Activated T-cell treated with anti-CD3 and anti-CD28 coated beads, Interleukin-2, amount 50 U/mL, for 48 hours (primary cell): ENCODE data around the gene GNG13.
"Not testable (repeated sequence)": the region's sequence is repeated elsewhere in the genome, so short reads cannot be mapped to it uniquely, and the experiment has no call there.

ENCODE experiments used
- DNase-seq, 2 experiments: peaks; one replicate each; pipeline ENCODE4 v3.0.0-alpha.2; 2020

The GNG13 gene

GRCh38 chr16:831571-832413 lies 31.3 kb upstream of the GNG13 start:
- DNase-seq, result no peak

DNA sequence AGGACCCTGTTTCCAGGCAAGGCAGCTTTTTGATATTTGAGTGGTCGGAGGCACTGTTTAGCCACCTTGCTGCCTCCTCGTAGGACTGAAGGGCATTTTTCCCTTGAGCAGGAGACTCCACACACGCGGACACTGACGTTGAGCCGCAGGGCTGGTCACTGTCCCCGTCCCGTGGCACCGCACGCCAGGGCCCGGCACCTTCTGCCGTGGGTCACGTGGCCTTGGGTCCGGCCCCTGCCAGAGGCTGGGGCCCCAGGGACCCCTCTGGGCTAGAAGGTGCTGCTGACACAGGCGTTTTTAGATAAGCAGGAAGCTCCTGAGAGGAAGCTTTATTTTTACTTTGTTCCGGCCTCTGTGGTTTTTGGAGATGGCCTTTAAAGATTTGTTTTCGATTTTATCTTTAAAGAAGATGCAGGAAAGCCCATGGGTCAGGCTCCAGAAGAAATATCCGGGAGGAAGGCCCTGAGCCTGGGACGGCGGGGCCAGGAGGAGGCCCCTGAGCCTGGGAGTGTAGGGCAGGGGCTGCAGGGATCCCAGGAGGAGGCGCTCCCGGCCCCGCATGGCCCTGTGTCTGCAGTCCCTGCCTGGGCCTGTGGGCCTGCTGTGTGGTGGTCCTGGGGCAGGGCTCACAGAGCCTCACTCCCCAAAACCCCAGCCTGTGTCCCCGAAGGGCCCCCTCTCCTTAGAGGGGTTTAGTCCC lies 30.5 kb upstream of the GNG13 start:
- no peak for DNase-seq

- DNase-seq, result no peak
These were observed 29.8 kb upstream of the GNG13 start for GRCh38 chr16:830107-830870.

DNA sequence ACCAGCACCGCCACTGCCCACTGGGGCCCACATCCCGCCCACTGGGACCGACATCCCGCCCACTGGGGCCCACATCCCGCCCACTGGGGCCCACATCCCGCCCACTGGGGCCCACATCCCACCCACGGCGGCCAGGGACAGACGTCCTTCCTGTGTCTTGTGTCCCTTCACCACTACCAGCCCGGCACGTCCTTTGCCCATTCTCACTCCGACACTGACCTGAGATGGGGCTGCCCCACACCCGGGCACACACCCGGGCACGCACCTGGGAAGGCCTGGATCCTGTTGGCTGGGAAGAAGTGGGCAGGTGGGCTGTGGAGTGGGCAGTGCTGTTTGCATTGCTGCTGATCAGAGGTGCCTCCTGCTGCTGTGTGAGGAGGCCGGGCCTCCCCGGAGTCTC lies 28.4 kb upstream of the GNG13 start:
- no peak for DNase-seq

DNA sequence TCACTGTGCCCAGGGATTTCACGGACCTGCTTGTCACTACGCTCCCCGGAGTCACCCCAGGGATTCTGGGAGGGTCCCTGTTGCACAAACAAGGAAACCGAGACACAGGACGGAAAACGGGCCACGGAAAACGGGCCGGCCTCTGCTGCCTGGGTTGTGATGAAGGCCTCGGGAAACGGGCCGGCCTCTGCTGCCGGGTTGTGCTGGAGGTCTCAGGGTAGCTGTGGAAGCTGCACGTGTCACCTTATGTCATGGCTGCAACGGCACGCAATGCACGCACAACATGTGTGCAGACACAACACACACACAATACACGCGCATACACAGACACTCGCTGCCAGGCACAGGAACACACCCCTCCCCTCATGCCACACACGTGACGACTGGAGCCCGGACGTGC lies 27.0 kb upstream of the GNG13 start:
- no peak for DNase-seq

- no peak for DNase-seq
These were observed 25.0 kb upstream of the GNG13 start for GRCh38 chr16:825341-826061.

GRCh38 chr16:824601-825000 lies 24.1 kb upstream of the GNG13 start:
- DNase-seq, result no peak

- no peak for DNase-seq
These were observed 23.7 kb upstream of the GNG13 start for GRCh38 chr16:824194-824593.

GRCh38 chr16:822909-823297 lies 22.4 kb upstream of the GNG13 start:
- DNase-seq, result no peak

DNA sequence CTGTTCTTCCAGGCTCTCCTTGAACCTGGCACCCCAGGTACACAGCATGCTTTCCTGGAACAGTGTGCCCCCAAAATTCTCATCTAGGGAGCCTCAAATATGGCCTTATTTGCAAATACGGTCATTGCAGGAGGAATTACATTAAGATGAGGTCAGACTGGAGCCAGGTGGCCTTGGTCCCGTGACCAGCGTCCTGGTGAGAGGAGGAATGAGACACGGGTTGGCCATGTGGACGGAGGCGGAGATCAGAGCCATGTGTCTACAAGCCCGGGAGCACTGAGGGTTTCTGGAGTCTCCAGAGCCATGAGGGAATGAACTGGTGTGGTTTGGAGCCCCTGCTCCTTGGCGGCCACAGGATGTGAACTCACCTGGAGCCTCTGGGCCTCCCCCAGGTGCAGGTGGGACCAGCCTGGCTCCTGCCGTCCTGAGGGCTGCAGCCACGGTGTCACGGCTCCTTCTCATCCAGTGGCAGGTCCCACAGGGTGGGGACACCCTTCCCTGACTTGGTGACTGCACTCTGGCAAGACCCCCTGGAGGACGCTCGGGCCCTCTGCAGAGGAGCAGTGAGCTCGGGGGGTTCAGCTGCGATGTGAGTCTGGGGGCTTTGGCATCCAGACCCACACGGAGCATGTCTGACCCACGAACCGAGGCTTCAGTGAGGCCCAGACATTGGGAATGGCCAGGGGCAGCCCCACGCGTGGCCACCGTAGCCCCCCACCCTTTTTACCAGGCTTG lies 21.8 kb upstream of the GNG13 start:
- DNase-seq, result no peak

GRCh38 chr16:821751-822150 lies 21.2 kb upstream of the GNG13 start:
- no peak for DNase-seq

- DNase-seq, result no peak
These were observed 20.2 kb upstream of the GNG13 start for GRCh38 chr16:820748-821147.

DNA sequence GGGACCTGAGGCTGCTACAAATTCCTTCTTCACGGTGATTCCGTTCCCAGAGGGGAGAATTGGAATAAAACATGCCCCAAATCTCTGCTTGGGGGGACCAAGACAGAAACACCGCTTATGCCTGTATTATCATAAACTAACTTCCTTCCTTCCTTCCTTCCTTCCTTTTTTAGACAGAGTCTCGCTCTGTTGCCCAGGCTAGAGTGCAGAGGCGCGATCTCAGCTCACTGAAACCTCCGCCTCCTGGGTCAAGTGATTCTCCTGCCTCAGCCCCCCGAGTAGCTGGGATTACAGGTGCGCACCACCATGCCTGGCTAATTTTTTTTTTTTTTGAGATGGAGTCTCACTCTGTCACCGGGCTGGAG lies 19.5 kb upstream of the GNG13 start:
- not testable (repeated sequence) for DNase-seq

DNA sequence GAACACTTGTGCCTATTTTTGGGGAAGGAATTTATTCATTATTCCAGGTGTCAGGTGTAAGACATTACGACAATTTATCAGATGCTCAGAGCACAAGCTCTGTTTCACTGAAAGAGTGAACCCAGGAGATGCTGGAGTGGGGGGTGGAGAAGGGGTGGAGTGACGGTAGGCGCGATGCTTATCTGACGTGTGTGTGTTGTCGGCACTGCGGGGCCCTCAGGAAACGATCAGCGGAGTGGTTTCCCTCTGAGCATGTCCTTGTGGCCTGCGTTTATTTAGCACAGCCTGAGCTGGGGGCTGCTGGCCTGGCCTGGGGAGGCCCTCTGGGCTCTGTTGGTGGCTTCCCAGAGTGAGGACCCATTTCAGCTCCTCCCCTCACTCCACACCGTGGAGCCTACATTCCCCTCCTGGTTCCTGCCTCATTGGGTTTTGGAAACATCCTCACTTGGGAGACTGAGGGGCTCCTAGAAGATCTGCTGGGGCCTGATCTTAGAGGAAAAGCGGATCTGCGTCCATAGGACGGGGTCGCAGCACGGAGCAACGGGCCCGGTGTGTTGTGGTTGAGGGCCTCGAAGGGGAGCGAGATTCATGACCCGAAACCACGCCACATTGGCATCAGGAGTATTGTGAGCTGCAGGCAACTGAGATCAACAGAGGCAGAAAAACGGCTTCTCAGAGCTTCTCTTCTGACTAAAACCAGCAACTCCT lies 19.0 kb upstream of the GNG13 start:
- peak in 1 of 2 experiments; percentile 30 for DNase-seq

- no peak for DNase-seq
These were observed 18.1 kb upstream of the GNG13 start for GRCh38 chr16:818592-818991.

- DNase-seq, result no peak
These were observed 17.6 kb upstream of the GNG13 start for GRCh38 chr16:818132-818531.

DNA sequence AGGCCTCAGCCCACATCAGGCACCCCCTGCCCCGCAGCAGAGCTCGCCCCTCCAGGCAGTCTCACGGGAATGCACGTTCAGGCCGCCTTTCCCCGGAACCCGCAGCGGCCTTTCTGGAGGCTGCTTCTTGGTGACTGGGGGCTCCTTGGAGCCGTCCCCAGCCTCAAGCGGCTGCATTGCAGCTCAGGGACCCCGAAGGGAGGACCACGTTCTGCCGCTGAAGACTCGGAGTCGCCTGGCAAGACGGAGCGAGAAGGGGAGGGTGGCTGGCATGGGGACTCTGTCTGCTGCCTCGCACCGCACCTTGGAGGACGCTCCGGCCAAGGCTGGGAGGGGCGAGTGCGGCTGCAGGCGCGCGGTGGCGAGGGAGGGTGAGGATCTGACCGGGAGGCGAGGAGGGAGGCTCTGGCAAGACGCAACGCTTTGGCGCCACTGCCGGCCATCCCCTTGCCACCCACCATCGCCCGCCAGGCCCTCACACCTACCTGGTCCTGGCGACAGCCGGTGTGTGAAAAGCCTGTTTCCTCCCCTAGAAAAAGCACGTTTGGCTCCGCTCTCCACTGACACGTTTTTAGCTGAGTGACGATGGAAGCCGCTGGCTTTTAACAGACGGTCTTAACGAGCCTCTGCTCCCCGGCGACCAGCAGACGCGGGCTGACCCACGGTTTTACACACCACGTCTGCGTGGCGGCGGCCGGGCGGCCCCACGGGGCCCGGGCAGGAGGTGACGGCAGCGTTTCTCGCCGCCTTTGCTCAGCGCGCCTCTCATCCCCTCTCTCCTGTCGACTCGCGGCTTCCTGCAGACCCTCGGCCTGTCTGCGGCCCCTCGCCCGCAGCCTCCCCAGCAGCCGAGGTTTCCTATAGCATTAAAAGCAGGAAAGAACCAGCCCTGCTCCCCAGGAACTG lies 16.7 kb upstream of the GNG13 start:
- no peak for DNase-seq

DNA sequence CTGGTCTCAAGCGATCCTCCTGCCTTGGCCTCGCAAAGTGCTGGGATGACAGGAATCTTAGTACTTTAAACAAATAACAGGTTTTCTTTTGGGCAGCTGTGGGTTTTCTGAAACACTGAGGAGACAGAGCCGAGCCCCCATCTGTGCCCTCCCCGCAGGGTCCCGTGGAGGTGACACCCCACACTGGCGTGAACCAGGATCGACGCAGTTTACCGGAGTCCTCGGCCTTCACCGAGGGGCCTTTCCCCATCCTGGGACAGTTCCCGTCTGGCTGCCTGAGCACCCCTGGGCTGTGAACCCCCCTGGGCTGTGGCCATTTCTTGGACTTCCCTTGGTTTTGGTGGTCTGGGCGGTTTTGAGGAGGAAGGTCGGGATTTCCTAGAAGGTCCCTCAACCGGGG lies 15.3 kb upstream of the GNG13 start:
- DNase-seq, result no peak

DNA sequence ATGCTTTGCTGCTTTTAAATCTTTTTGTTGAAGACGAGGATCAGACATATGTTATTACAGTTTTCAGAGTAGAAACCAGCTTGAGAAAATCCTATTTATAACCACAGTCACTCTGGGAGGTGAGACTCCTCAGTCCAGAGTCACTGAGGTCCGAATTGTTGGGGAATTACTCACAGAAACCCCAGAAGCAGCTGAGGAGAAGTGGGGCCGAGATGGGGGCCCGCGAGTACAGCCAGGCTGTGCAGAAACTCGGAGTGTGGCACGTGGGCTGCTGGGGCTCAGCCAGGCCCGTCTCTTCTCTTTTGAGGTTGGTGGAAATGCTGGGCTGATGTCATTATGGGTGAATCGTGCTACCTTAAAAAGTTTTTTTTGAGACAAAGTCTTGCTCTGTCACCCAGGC lies 14.4 kb upstream of the GNG13 start:
- no peak for DNase-seq

GRCh38 chr16:813916-814412 lies 13.4 kb upstream of the GNG13 start:
- no peak for DNase-seq
